ENCODE data around the gene EBPL.

GRCh38 chr13:49622174-49622946 is 68.9 kb downstream of the EBPL start:
- no peak for TF ChIP-seq CTCF (optimal IDR thresholded peaks at IDR 0.05 in 1 of 3, IDR thresholded peaks at IDR 0.05 in 1 of 3, conservative IDR thresholded peaks at IDR 0.05 in 1 of 3; ENCODE audit: extremely low read depth in 1 of 3, insufficient read depth in 2 of 3, low read length in 3 of 3)
- no peak for TF ChIP-seq EZH2 (IDR thresholded peaks at IDR 0.05; ENCODE audit: low read length)
